Measurements from ENCODE around the gene FAF1.
"Not testable (repeated sequence)": the region's sequence is repeated elsewhere in the genome, so short reads cannot be mapped to it uniquely, and the experiment has no call there.

The FAF1 gene

DNA sequence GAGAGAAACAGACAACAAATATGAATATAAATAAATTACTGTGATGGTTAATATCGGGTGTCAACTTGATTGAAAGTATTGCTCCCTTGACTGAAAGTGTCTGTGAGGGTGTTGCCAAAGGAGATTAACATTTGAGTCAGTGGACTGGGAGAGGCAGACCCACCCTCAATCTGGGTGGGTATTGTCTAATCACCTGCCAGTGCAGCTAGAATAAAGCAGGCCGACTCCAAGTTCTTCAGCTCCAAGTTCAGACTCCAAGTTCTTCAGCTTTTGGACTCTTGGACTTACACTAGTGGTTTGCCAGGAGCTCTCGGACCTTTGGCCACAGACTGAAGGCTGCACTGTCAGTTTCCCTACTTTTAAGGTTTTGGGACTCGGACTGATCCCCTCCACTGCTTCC, 232.5 kb downstream of the FAF1 start:
- H3K4me3 ChIP-seq (ENCODE audit: low read depth, low read length); H3K9me3 ChIP-seq (ENCODE audit: control insufficient read depth, insufficient read depth, low read depth, low read length); POLR2A ChIA-PET; H3K4me1 ChIP-seq (ENCODE audit: control insufficient read depth, insufficient read depth, low read length); H3K36me3 ChIP-seq (ENCODE audit: control insufficient read depth in 2 of 2, insufficient read depth in 1 of 2, low read length in 2 of 2); H3K27ac ChIP-seq (ENCODE audit: extremely low read depth, low read depth, low read length); CTCF ChIA-PET: not testable (repeated sequence)
- peak; percentile 64 for TF ChIP-seq ZNF10 (tag by site-specific recombination; IDR thresholded peaks at IDR 0.05)

- Histone ChIP-seq H3K36me3 (ENCODE audit: control insufficient read depth in 2 of 2, insufficient read depth in 1 of 2, low read length in 2 of 2) (no peaks in the 10 kb centered on the region), H3K9me3 (ENCODE audit: control insufficient read depth, insufficient read depth, low read depth, low read length) (no peaks in the 10 kb centered on the region), H3K27ac (ENCODE audit: extremely low read depth, low read depth, low read length) (no peak overlapping the region), H3K4me3 (ENCODE audit: low read depth, low read length) (no peak overlapping the region), H3K4me1 (ENCODE audit: control insufficient read depth, insufficient read depth, low read length) (no peaks in the 10 kb centered on the region)
- ChIA-PET CTCF (interaction anchor here (1.0 to 1.3 kb wide), 2 partner anchors 10 to 120 kb away, joined by 3 to 4 read pairs; no protein-coding TSS in a partner anchor), POLR2A (no interaction called here)
- TF ChIP-seq, protein P1, sequence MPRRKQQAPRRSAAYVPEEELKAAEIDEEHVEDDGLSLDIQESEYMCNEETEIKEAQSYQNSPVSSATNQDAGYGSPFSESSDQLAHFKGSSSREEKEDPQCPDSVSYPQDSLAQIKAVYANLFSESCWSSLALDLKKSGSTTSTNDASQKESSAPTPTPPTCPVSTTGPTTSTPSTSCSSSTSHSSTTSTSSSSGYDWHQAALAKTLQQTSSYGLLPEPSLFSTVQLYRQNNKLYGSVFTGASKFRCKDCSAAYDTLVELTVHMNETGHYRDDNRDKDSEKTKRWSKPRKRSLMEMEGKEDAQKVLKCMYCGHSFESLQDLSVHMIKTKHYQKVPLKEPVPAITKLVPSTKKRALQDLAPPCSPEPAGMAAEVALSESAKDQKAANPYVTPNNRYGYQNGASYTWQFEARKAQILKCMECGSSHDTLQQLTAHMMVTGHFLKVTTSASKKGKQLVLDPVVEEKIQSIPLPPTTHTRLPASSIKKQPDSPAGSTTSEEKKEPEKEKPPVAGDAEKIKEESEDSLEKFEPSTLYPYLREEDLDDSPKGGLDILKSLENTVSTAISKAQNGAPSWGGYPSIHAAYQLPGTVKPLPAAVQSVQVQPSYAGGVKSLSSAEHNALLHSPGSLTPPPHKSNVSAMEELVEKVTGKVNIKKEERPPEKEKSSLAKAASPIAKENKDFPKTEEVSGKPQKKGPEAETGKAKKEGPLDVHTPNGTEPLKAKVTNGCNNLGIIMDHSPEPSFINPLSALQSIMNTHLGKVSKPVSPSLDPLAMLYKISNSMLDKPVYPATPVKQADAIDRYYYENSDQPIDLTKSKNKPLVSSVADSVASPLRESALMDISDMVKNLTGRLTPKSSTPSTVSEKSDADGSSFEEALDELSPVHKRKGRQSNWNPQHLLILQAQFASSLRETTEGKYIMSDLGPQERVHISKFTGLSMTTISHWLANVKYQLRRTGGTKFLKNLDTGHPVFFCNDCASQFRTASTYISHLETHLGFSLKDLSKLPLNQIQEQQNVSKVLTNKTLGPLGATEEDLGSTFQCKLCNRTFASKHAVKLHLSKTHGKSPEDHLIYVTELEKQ (tag by site-specific recombination; IDR thresholded peaks at IDR 0.05; ENCODE audit: borderline replicate concordance), result no peak
- no peak for TF ChIP-seq YY1 (tag by site-specific recombination; IDR thresholded peaks at IDR 0.05)
- TF ChIP-seq ZNF785 (tag by site-specific recombination; IDR thresholded peaks at IDR 0.05), result no peak
- TF ChIP-seq ZNF555 (tag by site-specific recombination; conservative IDR thresholded peaks at IDR 0.05), result no peak
- TF ChIP-seq ZNF404 (tag by site-specific recombination; IDR thresholded peaks at IDR 0.05), result no peak
- no peak for TF ChIP-seq BCL11B (tag by site-specific recombination; IDR thresholded peaks at IDR 0.05; ENCODE audit: low read depth)
Measured at GRCh38 chr1:50724626-50725286, 235.3 kb downstream of the FAF1 start.

- Histone ChIP-seq H3K27ac (ENCODE audit: extremely low read depth, low read depth, low read length) (no peak overlapping the region), H3K4me1 (ENCODE audit: control insufficient read depth, insufficient read depth, low read length) (no peaks in the 10 kb centered on the region; the same call in 1 of the 2 replicates), H3K4me3 (ENCODE audit: low read depth, low read length) (no peak overlapping the region), H3K36me3 (ENCODE audit: control insufficient read depth in 2 of 2, insufficient read depth in 1 of 2, low read length in 2 of 2) (no peaks in the 10 kb centered on the region), H3K9me3 (ENCODE audit: control insufficient read depth, insufficient read depth, low read depth, low read length) (no peaks in the 10 kb centered on the region)
- CTCF ChIA-PET, result no interaction called here
- POLR2A ChIA-PET, result no interaction called here
- no peak for TF ChIP-seq ZNF214 (tag by site-specific recombination; IDR thresholded peaks at IDR 0.05; ENCODE audit: borderline replicate concordance)
- no peak for TF ChIP-seq ZNF654 (tag by site-specific recombination; IDR thresholded peaks at IDR 0.05; ENCODE audit: low read depth)
- no peak for TF ChIP-seq ZNF174 (tag by site-specific recombination; IDR thresholded peaks at IDR 0.05)
- TF ChIP-seq ZNF623 (tag by site-specific recombination; IDR thresholded peaks at IDR 0.05), result no peak
- TF ChIP-seq, protein P2, sequence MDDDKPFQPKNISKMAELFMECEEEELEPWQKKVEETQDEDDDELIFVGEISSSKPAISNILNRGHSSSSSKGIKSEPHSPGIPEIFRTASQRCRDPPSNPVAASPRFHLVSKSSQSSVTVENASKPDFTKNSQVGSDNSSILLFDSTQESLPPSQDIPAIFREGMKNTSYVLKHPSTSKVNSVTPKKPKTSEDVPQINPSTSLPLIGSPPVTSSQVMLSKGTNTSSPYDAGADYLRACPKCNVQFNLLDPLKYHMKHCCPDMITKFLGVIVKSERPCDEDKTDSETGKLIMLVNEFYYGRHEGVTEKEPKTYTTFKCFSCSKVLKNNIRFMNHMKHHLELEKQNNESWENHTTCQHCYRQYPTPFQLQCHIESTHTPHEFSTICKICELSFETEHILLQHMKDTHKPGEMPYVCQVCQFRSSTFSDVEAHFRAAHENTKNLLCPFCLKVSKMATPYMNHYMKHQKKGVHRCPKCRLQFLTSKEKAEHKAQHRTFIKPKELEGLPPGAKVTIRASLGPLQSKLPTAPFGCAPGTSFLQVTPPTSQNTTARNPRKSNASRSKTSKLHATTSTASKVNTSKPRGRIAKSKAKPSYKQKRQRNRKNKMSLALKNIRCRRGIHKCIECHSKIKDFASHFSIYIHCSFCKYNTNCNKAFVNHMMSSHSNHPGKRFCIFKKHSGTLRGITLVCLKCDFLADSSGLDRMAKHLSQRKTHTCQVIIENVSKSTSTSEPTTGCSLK (tag by site-specific recombination; IDR thresholded peaks at IDR 0.05), result no peak
- no peak for TF ChIP-seq SALL2 (tag by site-specific recombination; IDR thresholded peaks at IDR 0.05; ENCODE audit: borderline replicate concordance)
- no peak for TF ChIP-seq ZNF596 (tag by site-specific recombination; IDR thresholded peaks at IDR 0.05)
- TF ChIP-seq, protein P3, sequence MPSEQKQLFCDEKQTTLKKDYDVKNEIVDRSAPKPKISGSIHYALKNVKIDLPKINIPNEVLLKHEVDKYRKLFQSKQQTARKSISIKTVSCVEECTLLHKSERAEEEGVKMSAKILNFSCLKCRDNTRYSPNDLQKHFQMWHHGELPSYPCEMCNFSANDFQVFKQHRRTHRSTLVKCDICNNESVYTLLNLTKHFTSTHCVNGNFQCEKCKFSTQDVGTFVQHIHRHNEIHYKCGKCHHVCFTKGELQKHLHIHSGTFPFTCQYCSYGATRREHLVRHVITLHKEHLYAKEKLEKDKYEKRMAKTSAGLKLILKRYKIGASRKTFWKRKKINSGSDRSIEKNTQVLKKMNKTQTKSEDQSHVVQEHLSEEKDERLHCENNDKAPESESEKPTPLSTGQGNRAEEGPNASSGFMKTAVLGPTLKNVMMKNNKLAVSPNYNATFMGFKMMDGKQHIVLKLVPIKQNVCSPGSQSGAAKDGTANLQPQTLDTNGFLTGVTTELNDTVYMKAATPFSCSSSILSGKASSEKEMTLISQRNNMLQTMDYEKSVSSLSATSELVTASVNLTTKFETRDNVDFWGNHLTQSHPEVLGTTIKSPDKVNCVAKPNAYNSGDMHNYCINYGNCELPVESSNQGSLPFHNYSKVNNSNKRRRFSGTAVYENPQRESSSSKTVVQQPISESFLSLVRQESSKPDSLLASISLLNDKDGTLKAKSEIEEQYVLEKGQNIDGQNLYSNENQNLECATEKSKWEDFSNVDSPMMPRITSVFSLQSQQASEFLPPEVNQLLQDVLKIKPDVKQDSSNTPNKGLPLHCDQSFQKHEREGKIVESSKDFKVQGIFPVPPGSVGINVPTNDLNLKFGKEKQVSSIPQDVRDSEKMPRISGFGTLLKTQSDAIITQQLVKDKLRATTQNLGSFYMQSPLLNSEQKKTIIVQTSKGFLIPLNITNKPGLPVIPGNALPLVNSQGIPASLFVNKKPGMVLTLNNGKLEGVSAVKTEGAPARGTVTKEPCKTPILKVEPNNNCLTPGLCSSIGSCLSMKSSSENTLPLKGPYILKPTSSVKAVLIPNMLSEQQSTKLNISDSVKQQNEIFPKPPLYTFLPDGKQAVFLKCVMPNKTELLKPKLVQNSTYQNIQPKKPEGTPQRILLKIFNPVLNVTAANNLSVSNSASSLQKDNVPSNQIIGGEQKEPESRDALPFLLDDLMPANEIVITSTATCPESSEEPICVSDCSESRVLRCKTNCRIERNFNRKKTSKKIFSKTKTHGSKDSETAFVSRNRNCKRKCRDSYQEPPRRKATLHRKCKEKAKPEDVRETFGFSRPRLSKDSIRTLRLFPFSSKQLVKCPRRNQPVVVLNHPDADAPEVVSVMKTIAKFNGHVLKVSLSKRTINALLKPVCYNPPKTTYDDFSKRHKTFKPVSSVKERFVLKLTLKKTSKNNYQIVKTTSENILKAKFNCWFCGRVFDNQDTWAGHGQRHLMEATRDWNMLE (tag by site-specific recombination; conservative IDR thresholded peaks at IDR 0.05; ENCODE audit: low read depth), result no peak
- TF ChIP-seq ZNF248 (tag by site-specific recombination; IDR thresholded peaks at IDR 0.05), result no peak
- no peak for TF ChIP-seq ZNF23 (tag by site-specific recombination; IDR thresholded peaks at IDR 0.05; ENCODE audit: borderline replicate concordance)
- no peak for TF ChIP-seq ZNF354C (tag by site-specific recombination; IDR thresholded peaks at IDR 0.05; ENCODE audit: borderline replicate concordance, low read depth)
- TF ChIP-seq ZNF707 (tag by site-specific recombination; IDR thresholded peaks at IDR 0.05), result no peak
- no peak for TF ChIP-seq BCL11A (tag by site-specific recombination; IDR thresholded peaks at IDR 0.05; ENCODE audit: low read depth)
Measured at GRCh38 chr1:50720457-50721053, 239.5 kb downstream of the FAF1 start.

Data from HEK293 (cell line).